Measurements from ENCODE around the gene UBTF. TPM values are rescaled to one million over a fixed set of nuclear protein-coding genes. Genes with fewer than 3 reads are reported as not detected.
A peak's percentile ranks its signal among the peaks of the same experiment; 100 is the strongest.

UBTF gene
- total and polyA plus RNA-seq, 9 of the 15 experiments (the other 6 are each of a cell fraction or from before 2014, with no cell fraction given), result 1.2 to 113 (median 83.6) TPM

- TF ChIP-seq CUX1 (CRISPR knock-in tag; IDR thresholded peaks at IDR 0.05) (0 out of 2 replicates have a peak, but pooled peaks have one; percentile 42), CREB3L1 (IDR thresholded peaks at IDR 0.05; ENCODE audit: borderline replicate concordance, low read depth) (peak; percentile 57; the same call in 1 of the 2 replicates), ESRRA (IDR thresholded peaks at IDR 0.05; ENCODE audit: borderline replicate concordance, low read depth) (peak; percentile 64; the same call in 1 of the 2 replicates), CHD1 (IDR thresholded peaks at IDR 0.05; ENCODE audit: low read length) (no peak), NBN (IDR thresholded peaks at IDR 0.05; ENCODE audit: low read depth) (peak; percentile 35; the same call in 1 of the 2 replicates), CTBP1 (IDR thresholded peaks at IDR 0.05; ENCODE audit: borderline replicate concordance) (peak; percentile 90), GABPB2 (CRISPR knock-in tag; conservative IDR thresholded peaks at IDR 0.05) (no peak), ZBTB2 (IDR thresholded peaks at IDR 0.05) (no peak), ZNF75A (CRISPR knock-in tag; IDR thresholded peaks at IDR 0.05) (no peak), USF1 (CRISPR knock-in tag; IDR thresholded peaks at IDR 0.05) (peak; percentile 63), ZBTB8A (IDR thresholded peaks at IDR 0.05; ENCODE audit: partially characterized antibody) (no peak), TEAD4 (IDR thresholded peaks at IDR 0.05; ENCODE audit: low read length) (peak; percentile 17; the same call in 1 of the 2 replicates), TEAD4 (CRISPR knock-in tag; IDR thresholded peaks at IDR 0.05; ENCODE audit: borderline replicate concordance) (no peak), PREB (CRISPR knock-in tag; IDR thresholded peaks at IDR 0.05) (no peak), RCOR1 (IDR thresholded peaks at IDR 0.05; ENCODE audit: borderline replicate concordance in 1 of 2, low read depth in 2 of 2, low read length in 2 of 2) (peak; percentile 36 to 83; a peak in 2 of 4 replicates), ZNF717 (CRISPR knock-in tag; IDR thresholded peaks at IDR 0.05) (no peak), ZNF780A (CRISPR knock-in tag; IDR thresholded peaks at IDR 0.05) (no peak)
Observed at GRCh38 chr17:44210342-44211192, 8.9 kb downstream of the UBTF start (continued).

All from K562 (cell line).